Nephron (organoid): ENCODE results near the gene RASIP1.
"Not testable (repeated sequence)": the region's sequence is repeated elsewhere in the genome, so short reads cannot be mapped to it uniquely, and the experiment has no call there.

ENCODE experiments used
- H3K27ac Mint-ChIP-seq, 3 experiments: 2 replicates each; pipeline ENCODE4 v1.8.0; 2020; ENCODE audit warnings: mixed read lengths in 3 of 3, mild to moderate bottlenecking in 2 of 3, moderate library complexity in 1 of 3
- H3K27me3 Mint-ChIP-seq: 2 replicates; pipeline ENCODE4 v1.8.0; 2021; ENCODE audit warnings: low read depth, mild to moderate bottlenecking, moderate library complexity, mixed read lengths
- H3K36me3 Mint-ChIP-seq: 2 replicates; pipeline ENCODE4 v1.8.0; 2020; ENCODE audit warnings: low read depth, mixed read lengths
- H3K4me1 Mint-ChIP-seq: 2 replicates; pipeline ENCODE4 v1.8.0; 2020; ENCODE audit warnings: mixed read lengths
- H3K4me3 Mint-ChIP-seq, 3 experiments: 2 replicates each; pipeline ENCODE4 v1.8.0; 2020; ENCODE audit warnings: mild to moderate bottlenecking in 3 of 3, mixed read lengths in 3 of 3, moderate library complexity in 2 of 3
- H3K9me3 Mint-ChIP-seq: 2 replicates; pipeline ENCODE4 v1.8.0; 2020; ENCODE audit warnings: mixed read lengths
- CTCF ChIP-seq, 3 experiments: fragments of 200-600 bp; sonication (generic); IDR thresholded peaks; one replicate each; pipeline ENCODE4 v1.5.0; 2021; ENCODE audit warnings: antibody characterized with exemption in 3 of 3; ENCODE audit not compliant: unreplicated experiment in 3 of 3

Gene RASIP1

GRCh38 chr19:48720251-48720612, 20.2 kb downstream of the RASIP1 start:
- H3K36me3 Mint-ChIP-seq, result no peaks in the 10 kb centered on the region
- H3K4me1 Mint-ChIP-seq, result peaks cover 50% of the 10 kb centered on the region
- TF ChIP-seq CTCF (IDR thresholded peaks at IDR 0.05; ENCODE audit: unreplicated experiment in 3 of 3), result no peak
- H3K27ac Mint-ChIP-seq, result peak overlapping the region; percentile 98
- no peaks in the 10 kb centered on the region for H3K27me3 Mint-ChIP-seq
- peak overlapping the region; percentile 91 to 94 (median 93) for H3K4me3 Mint-ChIP-seq
- no peaks in the 10 kb centered on the region for H3K9me3 Mint-ChIP-seq

- Mint-ChIP-seq H3K27me3 (no peaks in the 10 kb centered on the region), H3K36me3 (no peaks in the 10 kb centered on the region), H3K27ac (peak within 1 kb of the TSS; percentile 98), H3K4me3 (peak within 1 kb of the TSS; percentile 91 to 94 (median 93)), H3K9me3 (no peaks in the 10 kb centered on the region), H3K4me1 (peaks cover 50% of the 10 kb centered on the region)
- TF ChIP-seq CTCF (IDR thresholded peaks at IDR 0.05; ENCODE audit: unreplicated experiment in 3 of 3), result no peak
These were observed 20.9 kb downstream of the RASIP1 start, which contains the start of gene MAMSTR for GRCh38 chr19:48719263-48720171. MAMSTR (minus strand) TSS chr19:48719725; CDS start chr19:48719031, 694 bp downstream.

GRCh38 chr19:48718711-48719231, 21.6 kb downstream of the RASIP1 start:
- Mint-ChIP-seq H3K36me3 (no peaks in the 10 kb centered on the region), H3K4me1 (peaks cover 50% of the 10 kb centered on the region), H3K9me3 (no peaks in the 10 kb centered on the region), H3K27ac (peak overlapping the region; percentile 97 to 98 (median 97)), H3K27me3 (no peaks in the 10 kb centered on the region), H3K4me3 (peak overlapping the region; percentile 72 to 91 (median 82))
- no peak for TF ChIP-seq CTCF (IDR thresholded peaks at IDR 0.05; ENCODE audit: unreplicated experiment in 3 of 3)

- Mint-ChIP-seq H3K4me3 (peak overlapping the region; percentile 72 to 91 (median 82)), H3K27ac (peak overlapping the region; percentile 97 to 98 (median 97)), H3K4me1 (peaks cover 50% of the 10 kb centered on the region)
- not testable (repeated sequence) for H3K9me3 Mint-ChIP-seq, H3K27me3 Mint-ChIP-seq, H3K36me3 Mint-ChIP-seq
These were observed 22.3 kb downstream of the RASIP1 start for GRCh38 chr19:48718106-48718505.

GRCh38 chr19:48716562-48717291, 23.7 kb downstream of the RASIP1 start:
- H3K4me1 Mint-ChIP-seq, result peaks cover 50% of the 10 kb centered on the region
- H3K4me3 Mint-ChIP-seq, result peak overlapping the region; percentile 82 to 89 (median 84)
- peaks cover 4% of the 10 kb centered on the region for H3K36me3 Mint-ChIP-seq
- no peaks in the 10 kb centered on the region for H3K9me3 Mint-ChIP-seq
- peak overlapping the region; percentile 92 to 98 (median 96) for H3K27ac Mint-ChIP-seq
- no peaks in the 10 kb centered on the region for H3K27me3 Mint-ChIP-seq
- TF ChIP-seq CTCF (IDR thresholded peaks at IDR 0.05; ENCODE audit: unreplicated experiment in 3 of 3), result no peak

GRCh38 chr19:48715681-48716171, 24.7 kb downstream of the RASIP1 start:
- no peaks in the 10 kb centered on the region for H3K9me3 Mint-ChIP-seq
- TF ChIP-seq CTCF (IDR thresholded peaks at IDR 0.05; ENCODE audit: unreplicated experiment in 3 of 3), result no peak
- H3K4me3 Mint-ChIP-seq, result peak overlapping the region; percentile 82 to 87 (median 84)
- H3K27me3 Mint-ChIP-seq, result no peaks in the 10 kb centered on the region
- H3K27ac Mint-ChIP-seq, result peak overlapping the region; percentile 92 to 98 (median 96)
- H3K36me3 Mint-ChIP-seq, result peaks cover 4% of the 10 kb centered on the region
- H3K4me1 Mint-ChIP-seq, result peaks cover 45% of the 10 kb centered on the region
